22Rv1 (cell line): ENCODE results near the gene KLRD1.

Experiments
- CTCF ChIP-seq: fragments of 450-650 bp; IDR thresholded peaks from 2 replicates; pipeline ENCODE4 v1.5.1; 2017; ENCODE audit warnings: mild to moderate bottlenecking
- ZFX ChIP-seq: fragments of 450-650 bp; IDR thresholded peaks from 2 replicates; pipeline ENCODE4 v1.6.1; 2017; ENCODE audit warnings: antibody characterized with exemption, borderline replicate concordance

GRCh38 chr12:10268037-10268436 lies 39.6 kb upstream of the KLRD1 start:
- TF ChIP-seq CTCF (no peak), ZFX (no peak)
